ENCODE data around the gene AMPH.

GRCh38 chr7:38465956-38466355, 165.2 kb downstream of the AMPH start:
- TF ChIP-seq CTCF (IDR thresholded peaks at IDR 0.05) (no peak), POLR2A (IDR thresholded peaks at IDR 0.05) (no peak)
